Measurements from ENCODE around the gene FOXB1.

DNA sequence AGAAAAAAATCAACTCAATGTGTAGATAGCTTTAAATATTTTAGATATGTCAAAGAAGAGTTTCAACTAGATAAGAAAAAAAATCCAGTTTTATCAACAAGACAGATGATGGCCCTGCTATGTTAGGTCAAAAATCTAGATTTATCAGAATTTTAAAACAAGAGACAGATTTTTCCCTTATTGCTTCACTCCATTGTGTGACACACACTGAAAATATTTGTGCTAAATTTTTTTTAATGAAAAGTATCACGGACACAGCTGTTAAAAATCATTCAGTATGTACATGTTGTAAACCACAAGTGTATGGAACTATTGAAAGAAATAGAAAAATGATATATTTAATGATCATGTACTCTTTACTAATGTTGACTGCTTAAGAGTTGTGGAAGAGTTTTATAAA lies 43.6 kb downstream of the FOXB1 start:
- no peak for TF ChIP-seq CTCF (conservative IDR thresholded peaks at IDR 0.05 in 1 of 2, IDR thresholded peaks at IDR 0.05 in 1 of 2; ENCODE audit: extremely low read depth in 1 of 2, insufficient read depth in 1 of 2, low read depth in 1 of 2, low read length in 2 of 2)
- no peak for TF ChIP-seq EZH2 (IDR thresholded peaks at IDR 0.05; ENCODE audit: borderline replicate concordance, low read length)
